Measurements from ENCODE around the gene ACVR1C. TPM values are rescaled to one million over a fixed set of nuclear protein-coding genes. Genes with fewer than 3 reads are reported as not detected.

Gene ACVR1C
- total and polyA plus RNA-seq, 3 donors from 2014 or later: 0.47 to 2.3 (median 1.4) TPM

DNA sequence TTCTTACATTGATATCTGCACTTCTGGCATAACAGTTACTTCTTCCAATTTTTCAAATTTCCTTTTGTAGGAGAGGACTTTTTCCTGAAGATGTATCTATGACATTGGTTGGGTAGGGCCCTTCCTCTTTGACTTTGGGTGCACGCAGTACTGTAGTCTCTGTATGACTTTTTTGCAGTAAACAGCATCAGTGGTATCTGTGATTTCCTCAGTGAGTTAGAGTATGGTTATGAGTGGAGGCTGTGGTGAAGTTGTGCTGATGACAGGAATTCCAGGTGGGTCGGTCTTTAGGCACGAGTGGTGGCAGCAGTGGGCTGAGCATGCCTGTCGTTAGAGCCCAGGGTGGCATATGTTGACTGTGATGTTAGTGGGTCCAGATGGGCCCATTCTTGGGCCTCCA is 17.6 kb downstream of the ACVR1C start:
- intact Hi-C loops (cut with DNase I; ENCODE audit: low total_unique reads): no loop called here
- H3K4me1 ChIP-seq: no peaks in the 10 kb centered on the region
- no peak overlapping the region for H3K27ac ChIP-seq
- H3K27me3 ChIP-seq: no peaks in the 10 kb centered on the region
- TF ChIP-seq, protein P1, sequence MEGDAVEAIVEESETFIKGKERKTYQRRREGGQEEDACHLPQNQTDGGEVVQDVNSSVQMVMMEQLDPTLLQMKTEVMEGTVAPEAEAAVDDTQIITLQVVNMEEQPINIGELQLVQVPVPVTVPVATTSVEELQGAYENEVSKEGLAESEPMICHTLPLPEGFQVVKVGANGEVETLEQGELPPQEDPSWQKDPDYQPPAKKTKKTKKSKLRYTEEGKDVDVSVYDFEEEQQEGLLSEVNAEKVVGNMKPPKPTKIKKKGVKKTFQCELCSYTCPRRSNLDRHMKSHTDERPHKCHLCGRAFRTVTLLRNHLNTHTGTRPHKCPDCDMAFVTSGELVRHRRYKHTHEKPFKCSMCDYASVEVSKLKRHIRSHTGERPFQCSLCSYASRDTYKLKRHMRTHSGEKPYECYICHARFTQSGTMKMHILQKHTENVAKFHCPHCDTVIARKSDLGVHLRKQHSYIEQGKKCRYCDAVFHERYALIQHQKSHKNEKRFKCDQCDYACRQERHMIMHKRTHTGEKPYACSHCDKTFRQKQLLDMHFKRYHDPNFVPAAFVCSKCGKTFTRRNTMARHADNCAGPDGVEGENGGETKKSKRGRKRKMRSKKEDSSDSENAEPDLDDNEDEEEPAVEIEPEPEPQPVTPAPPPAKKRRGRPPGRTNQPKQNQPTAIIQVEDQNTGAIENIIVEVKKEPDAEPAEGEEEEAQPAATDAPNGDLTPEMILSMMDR (IDR thresholded peaks at IDR 0.05): no peak
- no peak for TF ChIP-seq POLR2A (IDR thresholded peaks at IDR 0.05)
- no peak for DNase-seq
- 98 to 100% methylated on average over 4 of the region's 4 CpGs for WGBS, 2 donors
- no peaks in the 10 kb centered on the region for H3K9me3 ChIP-seq
- no peaks in the 10 kb centered on the region for H3K36me3 ChIP-seq (ENCODE audit: low read depth, missing control alignments)
- no peak overlapping the region for H3K4me3 ChIP-seq

DNA sequence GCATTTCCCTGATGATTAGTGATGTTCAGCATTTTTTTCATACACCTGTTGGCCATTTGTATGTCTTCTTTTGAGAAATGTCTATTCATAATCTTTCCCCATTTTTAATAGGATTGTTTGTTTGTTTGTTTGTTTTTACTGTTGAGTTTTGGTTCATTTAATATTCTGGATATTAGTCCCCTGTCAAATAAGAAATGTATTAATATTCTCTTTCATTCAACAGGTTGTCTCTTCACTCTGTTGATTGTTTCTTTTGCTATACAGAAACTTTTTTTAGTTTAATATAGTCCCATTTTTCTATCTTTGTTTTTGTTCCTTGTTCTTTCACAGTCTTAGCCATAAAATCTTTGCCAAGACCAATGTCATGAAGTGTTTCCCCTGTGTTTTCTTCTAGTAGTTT is 22.1 kb downstream of the ACVR1C start:
- intact Hi-C loops (cut with DNase I; ENCODE audit: low total_unique reads): no loop called here
- no peak for DNase-seq
- Histone ChIP-seq H3K4me1 (no peaks in the 10 kb centered on the region), H3K4me3 (no peak overlapping the region), H3K36me3 (ENCODE audit: low read depth, missing control alignments) (no peaks in the 10 kb centered on the region), H3K27ac (no peak overlapping the region), H3K9me3 (no peaks in the 10 kb centered on the region), H3K27me3 (no peaks in the 10 kb centered on the region)
- TF ChIP-seq, protein P1 (IDR thresholded peaks at IDR 0.05): no peak
- no peak for TF ChIP-seq POLR2A (IDR thresholded peaks at IDR 0.05)

DNA sequence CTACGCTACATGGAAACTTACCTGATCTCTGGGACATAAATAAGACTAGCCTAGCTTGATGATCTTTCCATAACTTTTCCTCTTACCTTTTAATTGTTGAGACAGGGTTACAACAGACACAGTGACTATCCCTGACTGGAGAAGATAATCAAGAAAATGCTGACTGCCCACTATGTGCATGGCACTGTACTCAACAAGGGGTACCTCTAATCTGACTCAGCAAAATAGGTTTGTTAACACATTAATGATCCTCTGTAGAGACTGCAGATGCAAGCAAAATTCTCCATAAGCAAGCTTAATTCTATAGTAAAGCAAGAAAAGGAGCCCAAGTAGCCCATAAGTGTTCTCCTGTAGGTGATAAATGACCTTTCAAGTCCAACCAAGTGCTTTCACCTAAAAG is 25.5 kb downstream of the ACVR1C start:
- intact Hi-C loops (cut with DNase I; ENCODE audit: low total_unique reads): no loop called here

DNA sequence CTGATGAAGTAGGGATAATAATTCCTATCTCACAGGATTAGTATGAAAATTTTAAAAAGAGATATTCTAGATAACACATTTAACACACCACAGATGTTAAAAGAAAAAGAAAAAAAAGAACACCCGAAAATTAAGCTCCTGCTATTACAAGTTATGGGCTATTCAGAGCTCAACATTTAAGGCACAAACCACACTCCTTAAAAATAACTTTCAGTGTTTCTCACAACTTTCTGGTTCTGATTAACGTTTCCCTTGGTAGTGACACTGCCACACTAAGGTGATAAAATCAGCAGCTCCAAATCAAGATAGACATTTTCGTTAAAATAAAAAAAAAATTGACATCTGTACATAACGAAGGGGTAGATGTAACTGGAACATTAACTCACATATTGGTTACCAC is 26.9 kb downstream of the ACVR1C start:
- no peaks in the 10 kb centered on the region for H3K4me1 ChIP-seq
- intact Hi-C loops (cut with DNase I; ENCODE audit: low total_unique reads): no loop called here
- H3K4me3 ChIP-seq: no peak overlapping the region
- DNase-seq: no peak
- WGBS, 2 donors: 84 to 88% methylated on average over 4 of the region's 4 CpGs
- TF ChIP-seq POLR2A (IDR thresholded peaks at IDR 0.05): no peak
- TF ChIP-seq, protein P1 (IDR thresholded peaks at IDR 0.05): no peak
- H3K27ac ChIP-seq: no peak overlapping the region
- H3K27me3 ChIP-seq: no peaks in the 10 kb centered on the region
- no peaks in the 10 kb centered on the region for H3K36me3 ChIP-seq (ENCODE audit: low read depth, missing control alignments)
- no peaks in the 10 kb centered on the region for H3K9me3 ChIP-seq

More for the DNA sequence above, 25.5 kb downstream of the ACVR1C start:
- no peak for DNase-seq
- no peak for TF ChIP-seq POLR2A (IDR thresholded peaks at IDR 0.05)
- TF ChIP-seq, protein P1 (IDR thresholded peaks at IDR 0.05): no peak
- Histone ChIP-seq H3K27ac (no peak overlapping the region), H3K27me3 (no peaks in the 10 kb centered on the region), H3K4me1 (no peaks in the 10 kb centered on the region), H3K9me3 (no peaks in the 10 kb centered on the region), H3K4me3 (no peak overlapping the region), H3K36me3 (ENCODE audit: low read depth, missing control alignments) (no peaks in the 10 kb centered on the region)
- 95 to 100% methylated on average over 1 of the region's 1 CpG for WGBS, 2 donors

DNA sequence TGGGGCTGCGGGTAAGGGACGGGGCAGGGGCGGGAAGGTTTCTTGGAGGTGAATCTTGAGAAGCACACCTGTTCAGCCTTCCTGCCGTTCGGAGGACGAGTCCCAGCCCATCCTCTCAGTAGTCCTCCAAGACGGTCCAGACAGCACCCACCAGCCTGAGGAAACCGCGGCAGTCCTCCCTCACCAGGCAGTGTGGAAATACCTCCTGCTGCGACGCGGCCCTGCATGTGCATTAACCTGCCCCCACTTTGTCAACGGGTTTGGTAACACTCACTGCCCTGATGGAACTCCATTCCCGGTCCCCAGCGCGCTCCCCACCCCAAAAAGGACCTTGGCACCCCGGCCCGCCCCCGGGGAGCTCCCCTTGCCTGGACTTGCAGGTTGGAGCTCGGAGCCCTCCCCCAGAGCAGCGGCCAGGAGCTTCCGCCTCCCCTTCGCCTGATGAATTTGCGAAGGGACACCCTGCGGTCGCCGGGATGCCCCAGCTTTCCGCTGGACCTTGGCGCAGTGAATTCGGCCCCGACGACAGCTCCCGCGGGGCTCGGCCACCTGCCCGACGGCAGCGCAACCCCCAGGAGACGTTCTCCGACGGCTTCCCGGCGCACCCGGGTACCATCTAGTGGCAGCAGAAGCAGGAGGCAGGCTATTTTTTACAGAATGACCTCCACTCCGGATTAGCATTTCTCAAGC is 31.5 kb downstream of the ACVR1C start:
- intact Hi-C loops (cut with DNase I; ENCODE audit: low total_unique reads): no loop called here
- no peaks in the 10 kb centered on the region for H3K4me1 ChIP-seq
- DNase-seq: peak; percentile 29
- WGBS, 2 donors: 27 to 32% methylated on average over 32 to 45 of the region's 45 CpGs
- TF ChIP-seq, protein P1 (IDR thresholded peaks at IDR 0.05): peak in 2 of 3 experiments; percentile 11 to 36
- TF ChIP-seq POLR2A (IDR thresholded peaks at IDR 0.05): no peak
- no peaks in the 10 kb centered on the region for H3K9me3 ChIP-seq
- H3K36me3 ChIP-seq (ENCODE audit: low read depth, missing control alignments): no peaks in the 10 kb centered on the region
- no peak overlapping the region for H3K27ac ChIP-seq
- H3K27me3 ChIP-seq: no peaks in the 10 kb centered on the region
- peak overlapping the region in 1 of 2 donors; percentile 36 for H3K4me3 ChIP-seq

Data from testis (tissue), 3 donors.